A549 (cell line): Measurements from ENCODE around the gene LRFN4. TPM values are rescaled to one million over a fixed set of nuclear protein-coding genes. Genes with fewer than 3 reads are reported as not detected.

Experiments
- ATAC-seq, 2 experiments: fragments of 200-7000 bp in 1 of 2; fragments of >200 bp in 1 of 2; cut with Nextera tagmentation in 1 of 2; cut with Tn5 transposase in 1 of 2; 3 replicates each; pipeline versions ENCODE4 v1.8.0 to v1.9.1; 2018 to 2020; ENCODE audit warnings: mild to moderate bottlenecking in 1 of 2, moderate library complexity in 1 of 2
- CTCF ChIA-PET: fragments of 300-600 bp; sonication (Branson Sonifier 250); formaldehyde crosslinking; extraction: SDS; loops from one replicate; lab custom pipeline; 2021; ENCODE audit warnings: antibody characterized with exemption, inconsistent platforms; lab: Yijun Ruan, JAX
- POLR2A ChIA-PET: fragments of 350-600 bp; formaldehyde crosslinking; extraction: SDS; loops from one replicate; lab custom pipeline; 2021; ENCODE audit warnings: antibody characterized with exemption, inconsistent platforms; lab: Yijun Ruan, JAX
- DNase-seq, 2 experiments: peaks; one replicate each; pipeline versions ENCODE4 v3.0.0 to v3.0.0-alpha.2; 2011 to 2016; ENCODE audit warnings: low read depth in 1 of 2, low spot score in 1 of 2
- FAIRE-seq: peaks from 2 replicates; lab custom pipeline; 2011; peaks lifted over from hg19 to GRCh38; lab: Jason Lieb, UNC
- H3K27ac ChIP-seq, 2 experiments: fragments of >200 bp; sonication (Bioruptor Twin); formaldehyde crosslinking; 3 replicates each; pipeline ENCODE4 v1.5.1; 2016 to 2017
- H3K4me1 ChIP-seq: fragments of >200 bp; sonication (Bioruptor Twin); formaldehyde crosslinking; 3 replicates; pipeline ENCODE4 v1.6.1; 2016
- H3K4me2 ChIP-seq: fragments of >200 bp; sonication (Bioruptor Twin); formaldehyde crosslinking; 3 replicates; pipeline ENCODE4 v1.6.1; 2016
- H3K4me3 ChIP-seq: fragments of >200 bp; sonication (Bioruptor Twin); formaldehyde crosslinking; 3 replicates; pipeline ENCODE4 v1.5.1; 2016
- H3K9me3 ChIP-seq: fragments of >200 bp; sonication (Bioruptor Twin); formaldehyde crosslinking; 3 replicates; pipeline ENCODE4 v1.6.1; 2016
- CEBPB ChIP-seq, 2 experiments: fragments of >200 bp in 1 of 2; sonication (Bioruptor Twin) in 1 of 2; formaldehyde crosslinking in 1 of 2; IDR thresholded peaks; 2 replicates each; pipeline ENCODE4 v1.6.1; 2012 to 2016
- CHD2 ChIP-seq: fragments of 150-350 bp; IDR thresholded peaks from 2 replicates; pipeline ENCODE4 v1.6.1; 2014; ENCODE audit warnings: low read length; ENCODE audit not compliant: partially characterized antibody
- EHF ChIP-seq: fragments of 250-450 bp; sonication (Bioruptor Pico); IDR thresholded peaks from 2 replicates; pipeline ENCODE4 v1.5.0; 2020; ENCODE audit warnings: mild to moderate bottlenecking
- HEYL ChIP-seq: fragments of 250-450 bp; sonication (Bioruptor Pico); IDR thresholded peaks from 2 replicates; pipeline ENCODE4 v1.8.0; 2021; ENCODE audit warnings: mild to moderate bottlenecking, moderate library complexity
- HOXA7 ChIP-seq: fragments of 250-450 bp; sonication (Bioruptor Pico); IDR thresholded peaks from 2 replicates; pipeline ENCODE4 v1.5.0; 2020; ENCODE audit warnings: mild to moderate bottlenecking, moderate library complexity
- HOXB13 ChIP-seq: fragments of 250-450 bp; sonication (Bioruptor Pico); IDR thresholded peaks from 2 replicates; pipeline ENCODE4 v1.5.0; 2020; ENCODE audit warnings: low read depth, mild to moderate bottlenecking, moderate library complexity
- JUNB ChIP-seq: fragments of >200 bp; sonication (Bioruptor Twin); formaldehyde crosslinking; IDR thresholded peaks from 2 replicates; pipeline ENCODE4 v1.6.1; 2016
- KDM1A ChIP-seq: fragments of 200-600 bp; sonication (generic); IDR thresholded peaks from 2 replicates; pipeline ENCODE4 v1.6.1; 2016; ENCODE audit warnings: low read depth, mild to moderate bottlenecking
- KDM5A ChIP-seq: fragments of 200-600 bp; sonication (generic); IDR thresholded peaks from 2 replicates; pipeline ENCODE4 v1.6.1; 2016; ENCODE audit warnings: antibody characterized with exemption, mild to moderate bottlenecking
- MAFK ChIP-seq: fragments of 450-650 bp; IDR thresholded peaks from 2 replicates; pipeline ENCODE4 v1.6.1; 2014; ENCODE audit not compliant: partially characterized antibody
- MAX ChIP-seq: IDR thresholded peaks from 2 replicates; pipeline ENCODE4 v1.6.1; 2012
- MAZ ChIP-seq: fragments of 150-350 bp; IDR thresholded peaks from 2 replicates; pipeline ENCODE4 v1.6.1; 2014; ENCODE audit warnings: antibody characterized with exemption, low read depth, low read length, borderline replicate concordance
- PBX3 ChIP-seq: IDR thresholded peaks from 2 replicates; pipeline ENCODE4 v1.6.1; 2012
- POLR2A ChIP-seq: IDR thresholded peaks from 2 replicates; pipeline ENCODE4 v1.6.1; 2012; ENCODE audit warnings: mild to moderate bottlenecking, low read length
- RFX5 ChIP-seq: fragments of 450-650 bp; IDR thresholded peaks from 2 replicates; pipeline ENCODE4 v1.7.1; 2014; ENCODE audit warnings: antibody characterized with exemption, mild to moderate bottlenecking, moderate library complexity
- SREBF2 ChIP-seq: fragments of 450-650 bp; IDR thresholded peaks from 2 replicates; pipeline ENCODE4 v1.6.1; 2014; ENCODE audit warnings: mild to moderate bottlenecking, moderate library complexity
- TP53 ChIP-seq: fragments of 250-450 bp; sonication (Bioruptor Pico); IDR thresholded peaks from 2 replicates; pipeline ENCODE4 v1.5.0; 2021; ENCODE audit warnings: mild to moderate bottlenecking, moderate library complexity
- ZC3H11A ChIP-seq: fragments of 450-650 bp; IDR thresholded peaks from 2 replicates; pipeline ENCODE4 v1.6.1; 2014; ENCODE audit warnings: antibody characterized with exemption, mild to moderate bottlenecking
- ZFP36 ChIP-seq: fragments of 450-650 bp; IDR thresholded peaks from 2 replicates; pipeline ENCODE4 v1.6.1; 2014; ENCODE audit warnings: borderline replicate concordance; ENCODE audit not compliant: partially characterized antibody
- WGBS: methylation state at CpG from one replicate; pipeline ENCODE4 v1.1.6; 2017; ENCODE audit errors: missing lambda C conversion rate; 5-methylcytosine and 5-hydroxymethylcytosine counted together
- polyA plus RNA-seq, 4 experiments: library from polyadenylated mRNA; depleted of rRNA in 3 of 4; stranded (reverse); fragments of >200 nt; fragmentation: RNase III in 1 of 4; extraction: RNeasy Plus Mini Kit Qiagen cat#74134 plus additional on column Dnase treatment in 1 of 4; gene quantifications; 2 replicates in 3 of 4; 3 replicates in 1 of 4; pipeline ENCODE4 v1.2.3, GENCODE V29; 2011 to 2017

The LRFN4 gene
- polyA plus RNA-seq, 2 of the 4 experiments (the other 2 are of a cell fraction) = 8.8 to 50.0 TPM

DNA sequence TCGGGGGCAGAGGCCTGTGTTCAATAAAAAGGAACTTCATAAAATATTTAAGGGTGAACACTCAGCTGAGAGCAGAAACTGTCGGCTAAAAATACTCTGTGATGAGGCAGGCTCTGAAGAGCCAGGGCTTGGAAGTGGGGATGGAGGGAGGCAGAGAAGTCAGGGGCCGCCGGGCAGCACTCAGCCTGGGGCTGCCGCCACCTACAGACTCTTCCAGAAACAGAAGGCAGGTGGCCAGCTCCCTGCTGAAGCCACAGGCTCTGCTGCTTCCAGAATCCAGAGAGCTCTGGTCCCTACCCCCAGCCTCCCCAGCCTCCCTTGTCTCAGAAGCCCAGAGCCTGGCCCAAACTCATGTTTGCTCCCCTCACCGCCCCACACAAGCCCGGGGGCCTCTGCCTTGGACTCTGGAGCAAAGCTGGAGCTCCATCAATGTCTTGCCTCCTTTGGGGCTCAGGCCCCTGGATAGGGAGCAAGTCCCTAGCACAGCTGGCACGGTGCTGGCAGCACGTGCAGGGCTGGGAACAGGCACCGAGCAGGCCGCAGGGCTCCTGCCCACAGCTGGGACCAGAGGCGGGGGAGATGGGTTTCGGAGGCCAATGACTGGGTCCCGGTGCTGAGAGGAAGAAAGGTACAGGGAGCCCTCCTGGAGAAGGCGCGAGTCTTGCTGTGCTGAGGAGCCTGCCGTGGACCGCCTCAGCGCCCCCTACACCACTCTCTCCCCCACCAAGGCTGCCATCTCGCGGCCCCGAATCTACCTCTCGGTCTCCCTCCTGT is 8.2 kb downstream of the LRFN4 start:
- no peak overlapping the region for H3K4me3 ChIP-seq
- ATAC-seq (peak; percentile 2 to 26; a peak in 3 of 6 replicates), DNase-seq (no peak), FAIRE-seq (no peak)
- H3K4me2 ChIP-seq = no peak overlapping the region
- no peaks in the 10 kb centered on the region for H3K9me3 ChIP-seq
- H3K27ac ChIP-seq = peak overlapping the region in 1 of 2 experiments; percentile 39; a peak in 1 of 6 replicates
- ChIA-PET POLR2A (no interaction called here), CTCF (interaction anchor here (0.9 to 11.6 kb wide), 5 partner anchors 9 to 170 kb away, joined by 4 to 135 read pairs (median 5); partner anchors contain the start of gene C11orf86)
- TF ChIP-seq ZFP36 (no peak), POLR2A (no peak), KDM1A (no peak), JUNB (no peak), HOXB13 (no peak)
- 87% methylated on average over 23 of the region's 23 CpGs for WGBS
- H3K4me1 ChIP-seq = peaks cover 6% of the 10 kb centered on the region

GRCh38 chr11:66866007-66866406 is 9.1 kb downstream of the LRFN4 start:
- ChIA-PET CTCF (interaction anchor here (4.5 to 11.6 kb wide), 2 partner anchors 17 to 110 kb away, joined by 18 to 135 read pairs; partner anchors contain the start of gene C11orf86), POLR2A (no interaction called here)
- Histone ChIP-seq H3K4me2 (no peak overlapping the region), H3K27ac (no peak overlapping the region), H3K4me3 (no peak overlapping the region), H3K9me3 (no peaks in the 10 kb centered on the region), H3K4me1 (peaks cover 6% of the 10 kb centered on the region)
- 92% methylated on average over 14 of the region's 23 CpGs for WGBS
- FAIRE-seq (no peak), ATAC-seq (no peak), DNase-seq (no peak)
- TF ChIP-seq EHF (CRISPR knock-in tag) = no peak
- TF ChIP-seq SREBF2 = no peak
- TF ChIP-seq PBX3 = no peak
- TF ChIP-seq HEYL (CRISPR knock-in tag) = no peak
- no peak for TF ChIP-seq CHD2
- no peak for TF ChIP-seq ZC3H11A

DNA sequence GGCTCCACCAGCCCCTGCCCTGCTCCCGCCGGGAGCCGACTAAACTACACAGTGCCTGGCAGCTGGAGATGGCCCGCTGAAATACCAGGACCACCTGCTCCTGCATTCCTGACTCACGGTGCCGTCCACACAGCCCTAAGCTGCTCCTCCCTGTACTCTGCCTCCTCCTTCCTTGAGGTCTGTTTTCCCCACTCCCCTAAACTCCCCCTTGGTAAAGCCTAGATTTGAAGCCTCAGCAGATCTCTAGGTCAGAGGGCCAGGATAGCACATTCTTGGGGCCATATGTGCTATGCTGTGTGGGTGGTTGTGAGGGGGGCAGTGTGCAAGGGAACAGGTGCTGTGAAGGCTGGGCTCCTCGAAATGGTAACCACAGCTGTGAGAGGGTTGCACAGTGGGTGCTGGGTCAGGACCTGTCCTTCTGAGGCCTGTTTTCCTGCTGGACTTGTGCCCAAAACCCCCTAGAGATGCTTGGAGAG is 9.7 kb downstream of the LRFN4 start:
- WGBS = 94% methylated on average over 7 of the region's 7 CpGs
- no peak for TF ChIP-seq RFX5
- peak; percentile 4 for TF ChIP-seq MAFK
- TF ChIP-seq, all 56 proteins: peak for 1
- H3K9me3 ChIP-seq = no peaks in the 10 kb centered on the region
- ATAC-seq = no peak
- H3K4me1 ChIP-seq = peaks cover 6% of the 10 kb centered on the region
- no peak overlapping the region for H3K4me3 ChIP-seq
- 0 out of 6 replicates have a peak overlapping the region, but pooled peaks of 1 of the 2 experiments have one; percentile 21 for H3K27ac ChIP-seq
- DNase-seq = no peak
- ChIA-PET CTCF (interaction anchor here (0.9 to 11.6 kb wide), 5 partner anchors 16 to 110 kb away, joined by 3 to 135 read pairs (median 4); partner anchors contain the start of gene C11orf86), POLR2A (no interaction called here)
- no peak overlapping the region for H3K4me2 ChIP-seq
- no peak for FAIRE-seq

GRCh38 chr11:66867425-66868040 is 10.7 kb downstream of the LRFN4 start:
- FAIRE-seq (no peak), ATAC-seq (peak in 1 of 2 experiments; percentile 41; a peak in 3 of 6 replicates), DNase-seq (no peak)
- ChIA-PET CTCF (interaction anchor here (0.9 to 11.6 kb wide), 9 partner anchors 15 to 186 kb away, joined by 3 to 135 read pairs (median 3); partner anchors contain the start of gene C11orf86), POLR2A (no interaction called here)
- Histone ChIP-seq H3K4me1 (peaks cover 6% of the 10 kb centered on the region), H3K27ac (peak overlapping the region in 1 of 2 experiments; percentile 46; a peak in 2 of 6 replicates), H3K4me3 (no peak overlapping the region), H3K4me2 (no peak overlapping the region), H3K9me3 (no peaks in the 10 kb centered on the region)
- TF ChIP-seq TP53 (no peak), HOXA7 (CRISPR knock-in tag) (no peak), KDM5A (no peak), MAZ (no peak), MAX (peak; percentile 57; the same call in 1 of the 2 replicates), CEBPB (IDR thresholded peaks at IDR 0.05) (no peak)
- 79% methylated on average over 12 of the region's 14 CpGs for WGBS
